IPS-15b (cell line): ENCODE data around the gene ZFYVE21.

Experiments
- H3K27me3 ChIP-seq: one replicate; pipeline ENCODE4 v1.6.1; 2013; ENCODE audit warnings: low read length; ENCODE audit not compliant: control insufficient read depth, insufficient read depth
- H3K36me3 ChIP-seq: one replicate; pipeline ENCODE4 v1.6.1; 2013; ENCODE audit warnings: low read length; ENCODE audit not compliant: control insufficient read depth, insufficient read depth
- H3K4me1 ChIP-seq: one replicate; pipeline ENCODE4 v1.6.1; 2013; ENCODE audit warnings: mild to moderate bottlenecking, low read length; ENCODE audit not compliant: control insufficient read depth, insufficient read depth
- H3K4me3 ChIP-seq: one replicate; pipeline ENCODE4 v1.5.1; 2013; ENCODE audit warnings: low read depth, low read length
- H3K9ac ChIP-seq: one replicate; pipeline ENCODE4 v1.6.1; 2013; ENCODE audit warnings: low read depth, mild to moderate bottlenecking, low read length
- H3K9me3 ChIP-seq: one replicate; pipeline ENCODE4 v1.6.1; 2013; ENCODE audit warnings: mild to moderate bottlenecking, low read length; ENCODE audit not compliant: control insufficient read depth, insufficient read depth

ZFYVE21 gene

DNA sequence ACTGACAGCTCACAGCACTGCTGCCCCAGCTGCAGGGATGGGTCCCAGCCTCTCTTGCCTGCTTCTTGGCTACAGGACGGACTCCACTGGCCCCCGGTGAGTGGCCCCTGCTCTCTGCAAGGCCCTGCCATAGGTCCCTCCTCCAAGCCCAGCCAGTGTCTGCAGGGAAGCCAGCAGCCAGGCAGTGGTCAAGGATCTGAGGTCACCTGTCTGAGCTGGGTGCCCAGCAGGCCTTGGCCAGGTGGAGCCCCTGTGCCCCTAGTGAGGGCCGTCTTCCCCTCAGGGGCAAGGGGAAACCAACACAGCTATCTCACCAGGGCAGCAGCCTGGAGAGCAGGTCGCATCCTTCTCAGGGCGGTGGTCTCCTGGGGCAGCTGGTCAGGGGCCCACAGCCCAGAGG is 13.5 kb upstream of the ZFYVE21 start:
- H3K4me1 ChIP-seq = no peaks in the 10 kb centered on the region
- no peak overlapping the region for H3K9ac ChIP-seq

GRCh38 chr14:103702497-103703432 is 12.8 kb upstream of the ZFYVE21 start:
- Histone ChIP-seq H3K9ac (no peak overlapping the region), H3K4me1 (no peaks in the 10 kb centered on the region), H3K27me3 (no peaks in the 10 kb centered on the region), H3K9me3 (no peaks in the 10 kb centered on the region), H3K36me3 (peaks cover 68% of the 10 kb centered on the region), H3K4me3 (no peak overlapping the region)

More for the DNA sequence above, 13.5 kb upstream of the ZFYVE21 start:
- H3K27me3 ChIP-seq = no peaks in the 10 kb centered on the region
- H3K9me3 ChIP-seq = no peaks in the 10 kb centered on the region
- no peak overlapping the region for H3K4me3 ChIP-seq
- peaks cover 62% of the 10 kb centered on the region for H3K36me3 ChIP-seq

DNA sequence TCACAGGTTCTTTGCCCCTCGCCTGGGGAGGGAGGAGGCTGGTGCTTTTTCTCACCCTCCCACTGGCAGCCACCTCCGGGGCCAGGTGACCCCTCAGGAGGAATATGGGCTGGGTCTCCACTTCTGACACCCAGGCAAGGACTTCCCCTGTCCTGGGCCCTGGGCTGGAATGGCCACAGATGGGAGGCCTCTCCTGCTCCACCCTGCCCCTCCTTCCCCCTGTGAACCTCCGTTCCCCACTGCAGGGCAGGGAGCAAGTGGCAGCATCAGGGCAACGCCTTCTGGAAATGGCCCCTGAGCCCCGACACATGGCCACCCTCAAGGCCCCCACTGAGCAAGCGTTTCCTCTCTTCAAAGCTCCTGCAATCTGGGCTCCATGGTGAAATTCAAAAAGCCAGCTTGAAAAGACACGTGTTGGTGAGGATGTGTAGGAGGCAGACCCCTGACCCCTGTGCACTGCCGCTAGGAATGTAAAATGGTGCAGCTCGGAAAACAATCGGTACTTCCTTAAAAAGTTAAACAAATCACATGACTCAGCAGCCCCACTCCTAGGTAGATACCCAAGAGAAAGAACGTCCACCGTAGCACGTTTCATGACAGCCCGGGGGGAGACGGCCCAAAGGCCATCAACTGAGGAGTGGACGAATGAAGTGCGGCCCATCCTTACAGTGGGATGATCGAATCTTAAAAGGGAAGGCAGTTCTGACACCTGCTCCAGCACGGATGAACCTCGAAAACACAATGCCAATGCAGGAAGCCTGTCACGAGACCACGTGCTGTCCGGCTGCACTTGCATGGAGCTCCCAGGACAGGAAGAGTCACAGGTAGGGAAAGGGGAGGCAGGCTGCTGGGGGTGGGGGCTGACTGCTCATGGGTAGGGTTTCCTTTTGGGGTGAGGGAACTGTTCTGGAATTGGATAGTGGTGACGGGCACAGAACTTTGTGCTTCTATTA is 11.9 kb upstream of the ZFYVE21 start:
- Histone ChIP-seq H3K9me3 (no peaks in the 10 kb centered on the region), H3K27me3 (no peaks in the 10 kb centered on the region), H3K4me1 (no peaks in the 10 kb centered on the region), H3K9ac (no peak overlapping the region), H3K36me3 (peaks cover 70% of the 10 kb centered on the region), H3K4me3 (no peak overlapping the region)

DNA sequence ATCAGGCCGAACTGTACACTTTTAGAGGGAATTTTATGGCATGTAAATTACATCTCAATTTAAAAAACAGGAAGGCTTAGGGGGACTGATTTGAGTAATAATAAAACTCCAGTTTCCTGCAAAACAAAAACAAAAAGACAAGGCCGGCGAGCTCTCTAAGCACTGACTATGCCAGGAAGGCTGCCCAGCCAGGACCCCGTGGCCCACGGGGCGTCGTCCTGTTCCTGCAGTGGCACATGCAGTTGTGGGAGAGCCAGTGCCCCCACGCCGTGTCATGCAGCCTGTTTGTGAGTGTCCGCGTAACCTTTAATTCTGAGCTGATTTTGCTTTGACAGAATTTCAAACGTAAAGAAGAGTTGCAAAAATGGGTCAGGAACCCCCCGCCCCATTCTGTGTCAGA is 10.9 kb upstream of the ZFYVE21 start:
- Histone ChIP-seq H3K9me3 (no peaks in the 10 kb centered on the region), H3K4me1 (no peaks in the 10 kb centered on the region), H3K36me3 (peaks cover 68% of the 10 kb centered on the region)

DNA sequence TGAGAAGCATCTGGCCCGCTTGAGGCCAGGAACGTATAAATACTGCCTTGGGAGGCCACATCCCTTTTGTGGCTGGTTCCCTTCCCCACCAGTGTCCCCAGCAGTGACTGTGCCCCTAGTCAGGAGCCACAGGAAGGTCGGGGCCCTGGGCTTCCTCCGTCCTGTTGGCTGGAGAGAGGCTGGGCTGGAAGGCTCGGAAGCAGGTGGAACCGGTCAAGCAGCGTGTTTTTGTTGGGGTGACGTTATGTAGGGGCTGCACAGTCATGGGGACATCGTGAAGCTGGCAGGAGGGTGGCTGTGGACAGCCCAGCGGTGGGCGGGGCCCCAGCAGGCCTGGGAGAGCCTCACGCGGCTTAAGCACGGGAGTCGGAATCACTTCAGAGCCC is 10.5 kb upstream of the ZFYVE21 start:
- Histone ChIP-seq H3K9me3 (no peaks in the 10 kb centered on the region), H3K9ac (no peak overlapping the region), H3K36me3 (peaks cover 68% of the 10 kb centered on the region), H3K4me3 (no peak overlapping the region), H3K4me1 (no peaks in the 10 kb centered on the region), H3K27me3 (no peaks in the 10 kb centered on the region)

More for the DNA sequence above, 10.9 kb upstream of the ZFYVE21 start:
- Histone ChIP-seq H3K27me3 (no peaks in the 10 kb centered on the region), H3K4me3 (no peak overlapping the region), H3K9ac (no peak overlapping the region)

DNA sequence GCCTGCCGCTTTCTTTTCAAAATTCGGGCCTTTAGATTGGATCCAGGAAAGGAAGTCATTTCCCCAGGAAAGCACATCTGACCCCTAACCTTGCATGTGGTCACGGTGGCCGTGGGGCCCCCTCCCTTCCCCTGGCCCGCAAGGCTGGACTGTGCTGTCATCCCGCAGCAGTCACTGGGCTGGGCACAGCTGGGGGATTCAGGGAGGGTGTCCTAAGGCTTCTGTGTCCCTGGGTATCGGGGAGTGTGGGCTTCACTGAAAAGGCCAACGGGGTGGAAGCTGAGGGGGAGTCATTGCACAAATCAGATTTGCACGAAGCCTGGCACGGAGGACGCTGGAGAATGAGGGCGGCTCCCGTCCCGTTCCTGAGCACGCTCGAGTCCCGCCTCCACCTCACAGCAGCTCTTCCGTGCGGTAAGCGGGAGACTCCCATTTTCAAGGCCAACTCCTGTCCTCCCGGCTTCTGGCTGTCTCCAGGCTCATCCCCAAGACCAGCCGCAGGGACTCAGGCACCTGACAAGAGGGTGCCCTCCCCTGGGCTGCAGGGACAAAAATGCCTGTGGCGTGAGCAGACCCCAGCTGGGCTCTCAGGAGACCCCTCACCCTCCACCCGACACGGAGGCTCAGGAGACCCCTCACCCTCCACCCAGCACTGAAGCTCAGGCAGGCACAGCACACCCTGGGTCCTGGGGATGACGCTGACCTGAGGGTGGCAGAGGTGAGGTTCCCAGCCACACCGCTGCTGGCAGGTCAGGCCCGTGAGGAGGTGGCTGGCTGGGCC is 9.9 kb upstream of the ZFYVE21 start:
- H3K9ac ChIP-seq = no peak overlapping the region
- H3K36me3 ChIP-seq = peaks cover 67% of the 10 kb centered on the region
- H3K4me1 ChIP-seq = no peaks in the 10 kb centered on the region
- H3K9me3 ChIP-seq = no peaks in the 10 kb centered on the region
- no peak overlapping the region for H3K4me3 ChIP-seq
- no peaks in the 10 kb centered on the region for H3K27me3 ChIP-seq

DNA sequence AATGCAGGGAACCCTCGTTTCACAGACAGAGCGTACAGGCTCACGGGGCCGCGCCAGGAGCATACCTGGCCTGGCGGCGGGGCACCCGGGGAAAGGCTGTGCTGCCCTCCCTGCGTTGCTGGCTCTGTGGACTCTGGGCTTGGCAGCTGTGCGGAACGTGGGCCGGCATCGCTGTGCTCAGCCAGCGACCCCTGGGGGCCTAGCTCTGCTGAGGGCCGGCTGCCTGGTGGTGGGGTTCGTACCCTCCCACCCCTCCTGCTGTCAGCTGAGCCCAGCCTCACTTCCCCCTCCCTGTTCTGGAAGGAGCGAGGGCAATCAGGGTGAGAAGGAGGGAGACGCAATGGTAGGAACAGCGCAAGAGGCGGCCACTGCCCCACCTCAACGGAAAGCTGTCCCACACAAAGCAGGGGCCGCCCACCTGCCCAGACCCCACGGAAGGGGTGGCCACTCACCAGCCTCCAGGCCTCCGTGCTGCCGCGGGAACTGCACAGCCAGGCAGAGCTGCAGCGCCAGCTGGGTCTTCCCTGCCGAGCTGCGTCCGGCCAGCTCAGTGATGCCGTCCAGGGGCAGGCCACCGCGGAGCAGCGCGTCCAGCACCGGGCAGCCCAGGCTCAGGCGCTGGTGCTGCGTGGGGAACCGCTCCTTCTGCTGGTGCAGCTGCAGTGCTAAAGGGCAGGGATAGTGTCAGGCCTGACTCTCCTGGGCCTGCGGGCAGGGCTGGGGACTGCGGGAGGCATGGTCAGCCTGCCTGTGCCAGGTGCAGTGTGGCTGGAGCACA is 8.9 kb upstream of the ZFYVE21 start:
- peaks cover 62% of the 10 kb centered on the region for H3K36me3 ChIP-seq
- H3K4me3 ChIP-seq = no peak overlapping the region
- H3K9me3 ChIP-seq = no peaks in the 10 kb centered on the region
- no peaks in the 10 kb centered on the region for H3K27me3 ChIP-seq
- no peak overlapping the region for H3K9ac ChIP-seq
- no peaks in the 10 kb centered on the region for H3K4me1 ChIP-seq

DNA sequence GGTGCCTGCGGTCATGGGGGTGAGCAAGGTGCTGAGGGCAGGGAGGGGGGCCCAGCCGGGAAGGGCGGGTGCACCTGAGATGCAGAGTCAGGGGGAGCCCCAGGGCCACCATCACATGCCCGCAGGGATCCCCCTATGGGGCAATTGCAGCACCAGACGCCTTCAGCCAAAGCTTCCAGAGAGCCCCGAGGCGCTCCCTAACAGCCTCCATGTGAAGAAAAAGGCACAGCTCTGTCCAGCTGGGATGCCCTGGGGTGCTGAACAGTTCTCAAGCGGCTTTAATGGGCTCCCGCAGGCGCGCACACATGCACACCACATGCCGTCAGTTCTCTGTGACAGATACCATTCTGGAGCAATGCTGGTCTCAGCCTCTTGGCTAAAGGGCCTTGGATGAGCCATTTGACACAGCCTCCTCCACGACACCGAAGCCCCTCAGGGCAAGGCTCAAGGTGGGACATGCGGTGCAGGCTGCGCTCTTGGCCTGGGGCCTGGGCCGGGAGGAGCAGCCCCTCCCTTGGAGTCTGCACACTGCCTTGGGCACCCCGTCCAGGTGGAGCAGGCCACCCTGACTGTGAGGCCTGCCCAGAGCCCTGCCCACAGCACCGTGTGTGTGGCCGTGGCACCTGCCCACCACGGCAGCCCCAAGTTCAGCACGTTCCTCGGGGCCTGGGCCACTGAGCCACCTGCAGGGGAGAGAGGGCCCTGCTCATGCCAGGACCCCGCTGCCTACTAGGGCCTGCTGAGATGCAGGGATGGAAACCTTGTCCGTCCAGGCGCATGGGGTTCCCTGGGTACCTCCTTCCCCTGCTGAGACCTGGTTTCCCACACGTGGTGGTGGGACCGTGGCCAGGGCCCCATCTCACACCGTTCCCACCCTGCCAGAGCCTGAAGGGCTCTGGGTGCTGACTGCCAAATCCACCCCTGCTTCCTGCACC is 8.0 kb upstream of the ZFYVE21 start:
- Histone ChIP-seq H3K4me3 (no peak overlapping the region), H3K27me3 (no peaks in the 10 kb centered on the region), H3K9ac (no peak overlapping the region), H3K36me3 (peaks cover 54% of the 10 kb centered on the region), H3K4me1 (no peaks in the 10 kb centered on the region), H3K9me3 (no peaks in the 10 kb centered on the region)

DNA sequence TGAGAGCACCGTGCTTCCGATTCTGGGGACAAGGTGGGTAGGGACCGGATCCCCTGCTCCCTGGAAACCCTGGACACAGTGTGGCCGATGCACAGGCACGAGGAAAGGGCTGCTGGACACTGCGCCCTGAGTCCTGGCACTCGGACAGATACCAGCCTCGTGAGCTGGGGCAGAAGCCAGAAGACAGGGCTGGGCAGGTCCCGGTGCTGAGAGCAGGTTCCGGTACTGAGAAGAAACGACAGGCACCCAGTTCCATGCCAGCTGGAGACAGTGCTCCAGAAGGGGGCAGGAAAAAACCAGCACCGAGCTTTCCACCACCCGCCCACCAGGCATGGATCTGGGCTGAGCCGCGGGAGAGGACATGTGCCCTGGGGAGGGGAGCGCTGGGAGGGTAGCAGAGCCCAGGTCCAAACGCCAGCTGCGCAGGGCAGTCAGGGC is 6.8 kb upstream of the ZFYVE21 start:
- no peaks in the 10 kb centered on the region for H3K27me3 ChIP-seq
- no peak overlapping the region for H3K9ac ChIP-seq
- H3K36me3 ChIP-seq = peaks cover 55% of the 10 kb centered on the region
- no peak overlapping the region for H3K4me3 ChIP-seq
- no peaks in the 10 kb centered on the region for H3K9me3 ChIP-seq
- H3K4me1 ChIP-seq = peaks cover 2% of the 10 kb centered on the region

DNA sequence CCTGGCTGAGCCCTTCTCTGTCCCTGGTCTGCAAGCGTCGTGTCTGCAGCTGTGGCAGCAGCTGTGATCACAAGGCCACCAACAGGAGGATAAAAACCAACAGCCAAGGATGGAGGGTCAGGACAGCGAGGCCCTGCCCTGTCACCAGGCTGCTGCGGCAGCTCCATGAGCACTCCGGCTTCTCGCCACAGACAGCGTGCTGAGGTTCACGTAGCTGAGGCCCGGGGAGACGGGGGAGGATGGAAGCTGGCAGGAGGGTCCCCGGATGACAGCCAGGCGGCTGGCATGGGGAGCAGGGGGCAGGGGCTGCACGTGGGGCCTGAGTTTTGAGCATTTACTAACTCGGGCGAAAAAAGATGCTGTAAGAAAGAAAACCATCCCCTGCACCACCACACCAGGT is 5.8 kb upstream of the ZFYVE21 start:
- Histone ChIP-seq H3K9me3 (no peaks in the 10 kb centered on the region), H3K27me3 (no peaks in the 10 kb centered on the region), H3K4me3 (no peak overlapping the region), H3K36me3 (peaks cover 52% of the 10 kb centered on the region), H3K4me1 (peaks cover 2% of the 10 kb centered on the region), H3K9ac (no peak overlapping the region)
